Suprapubic skin (tissue), 3 donors: ENCODE data around the gene SRSF9.

Source experiments
- EP300 ChIP-seq: sonication (generic); formaldehyde crosslinking; IDR thresholded peaks from one replicate; pipeline ENCODE4 v1.6.1; 2017; ENCODE audit warnings: antibody characterized with exemption
- TF ChIP-seq, protein P1 (sequence below), 2 donors: fragments of 200-600 bp in 1 of 2; fragments of 450-650 bp in 1 of 2; sonication (generic) in 1 of 2; IDR thresholded peaks; one replicate each; pipeline ENCODE4 v1.5.1; 2016 to 2019; ENCODE audit warnings: antibody characterized with exemption in 2 of 2, mild to moderate bottlenecking in 1 of 2, moderate library complexity in 1 of 2

DNA sequence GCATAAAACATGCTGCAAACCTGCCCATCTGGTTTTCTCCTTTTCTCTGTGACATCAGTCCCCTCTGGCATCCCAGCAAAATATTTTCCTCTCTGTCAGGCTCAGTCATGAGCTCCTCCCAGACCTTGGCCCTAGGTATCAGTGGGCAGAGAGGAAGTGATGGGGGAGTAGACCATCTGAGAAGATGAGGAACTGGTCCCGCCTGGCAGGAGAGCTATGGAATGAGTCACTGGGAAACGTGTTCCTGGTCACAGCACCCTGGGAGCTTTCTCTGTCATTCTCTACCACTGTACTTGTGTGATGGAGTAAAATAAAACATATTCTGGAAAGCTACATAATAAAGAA, 5.0 kb upstream of the SRSF9 start:
- TF ChIP-seq, protein P1, sequence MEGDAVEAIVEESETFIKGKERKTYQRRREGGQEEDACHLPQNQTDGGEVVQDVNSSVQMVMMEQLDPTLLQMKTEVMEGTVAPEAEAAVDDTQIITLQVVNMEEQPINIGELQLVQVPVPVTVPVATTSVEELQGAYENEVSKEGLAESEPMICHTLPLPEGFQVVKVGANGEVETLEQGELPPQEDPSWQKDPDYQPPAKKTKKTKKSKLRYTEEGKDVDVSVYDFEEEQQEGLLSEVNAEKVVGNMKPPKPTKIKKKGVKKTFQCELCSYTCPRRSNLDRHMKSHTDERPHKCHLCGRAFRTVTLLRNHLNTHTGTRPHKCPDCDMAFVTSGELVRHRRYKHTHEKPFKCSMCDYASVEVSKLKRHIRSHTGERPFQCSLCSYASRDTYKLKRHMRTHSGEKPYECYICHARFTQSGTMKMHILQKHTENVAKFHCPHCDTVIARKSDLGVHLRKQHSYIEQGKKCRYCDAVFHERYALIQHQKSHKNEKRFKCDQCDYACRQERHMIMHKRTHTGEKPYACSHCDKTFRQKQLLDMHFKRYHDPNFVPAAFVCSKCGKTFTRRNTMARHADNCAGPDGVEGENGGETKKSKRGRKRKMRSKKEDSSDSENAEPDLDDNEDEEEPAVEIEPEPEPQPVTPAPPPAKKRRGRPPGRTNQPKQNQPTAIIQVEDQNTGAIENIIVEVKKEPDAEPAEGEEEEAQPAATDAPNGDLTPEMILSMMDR (IDR thresholded peaks at IDR 0.05), result no peak
- TF ChIP-seq EP300, result no peak
